RWPE1 (cell line): ENCODE data around the gene SEMA6D.

Source experiments
- CTCF ChIA-PET: fragments of 350-600 bp; sonication (Branson Sonifier 250); formaldehyde crosslinking; extraction: SDS; loops from one replicate; lab custom pipeline; 2021; lab: Yijun Ruan, JAX
- POLR2A ChIA-PET: fragments of 400-600 bp; formaldehyde crosslinking; extraction: SDS; loops from one replicate; lab custom pipeline; 2020; ENCODE audit warnings: antibody characterized with exemption; ENCODE audit not compliant: low non-redundant PET; lab: Yijun Ruan, JAX
- DNase-seq: peaks from one replicate; pipeline ENCODE4 v3.0.0; 2012; ENCODE audit warnings: low spot score
- H3K27ac ChIP-seq: fragments of 450-650 bp; 2 replicates; pipeline ENCODE4 v1.5.1; 2017
- CTCF ChIP-seq: fragments of 450-650 bp; conservative IDR thresholded peaks from 2 replicates; pipeline ENCODE4 v1.5.1; 2017; ENCODE audit warnings: low read depth, mild to moderate bottlenecking

The SEMA6D gene

GRCh38 chr15:47750740-47751262 is 33.5 kb downstream of the SEMA6D start:
- ChIA-PET POLR2A (no interaction called here), CTCF (no interaction called here)
- no peak for TF ChIP-seq CTCF
- no peak for DNase-seq
- peak overlapping the region; percentile 71 for H3K27ac ChIP-seq

DNA sequence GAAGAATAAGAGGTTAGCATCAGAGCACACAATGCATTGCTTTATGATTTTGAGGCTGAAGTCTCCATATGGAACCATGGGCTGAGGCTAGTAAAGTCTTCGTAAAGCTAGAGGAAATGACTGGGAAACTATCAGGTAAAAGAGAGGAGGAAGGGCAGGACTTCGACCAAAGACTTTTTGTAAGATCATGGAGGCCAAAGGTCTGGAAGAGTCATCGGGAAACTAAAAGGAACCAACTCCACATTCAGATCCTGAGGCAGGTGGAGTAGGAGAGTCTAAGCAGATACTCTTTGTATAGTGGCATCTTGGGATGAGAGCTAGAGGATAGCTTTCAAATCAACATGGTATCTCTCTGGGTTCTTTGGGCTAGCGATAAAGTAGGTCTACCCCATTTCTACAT is 36.3 kb downstream of the SEMA6D start:
- POLR2A ChIA-PET = no interaction called here
- TF ChIP-seq CTCF = no peak
- CTCF ChIA-PET = no interaction called here

DNA sequence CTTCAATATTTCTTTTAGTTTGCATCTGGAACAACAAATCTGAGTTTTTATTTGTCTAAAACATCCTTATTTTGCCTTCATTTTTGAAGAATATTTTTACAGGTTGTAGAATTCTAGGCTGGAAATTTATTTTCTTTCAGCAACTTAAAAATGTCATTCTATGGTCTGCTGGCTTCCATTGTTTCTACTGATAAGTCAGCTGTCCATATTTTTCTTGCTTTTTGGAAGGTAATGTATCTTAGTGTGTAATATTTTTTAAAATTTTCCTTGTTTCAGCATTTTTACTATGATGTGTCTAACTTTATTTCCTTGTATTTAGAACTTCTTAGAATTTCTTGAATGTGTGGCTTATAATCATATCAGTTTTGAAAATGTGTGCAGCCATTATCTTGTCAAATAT is 37.0 kb downstream of the SEMA6D start:
- ChIA-PET CTCF (interaction anchor here (0.6 kb wide), 1 partner anchor 9 kb away, joined by 3 read pairs; no protein-coding TSS in a partner anchor), POLR2A (no interaction called here)
- no peak for TF ChIP-seq CTCF
- no peak overlapping the region for H3K27ac ChIP-seq
- DNase-seq = no peak

More for the DNA sequence above, 36.3 kb downstream of the SEMA6D start:
- H3K27ac ChIP-seq = no peak overlapping the region
- DNase-seq = no peak

GRCh38 chr15:47755941-47756340 is 38.6 kb downstream of the SEMA6D start:
- ChIA-PET CTCF (interaction anchor here (0.6 kb wide), 2 partner anchors 1469 to 1484 kb away, joined by 6 to 7 read pairs; no protein-coding TSS in a partner anchor), POLR2A (no interaction called here)

DNA sequence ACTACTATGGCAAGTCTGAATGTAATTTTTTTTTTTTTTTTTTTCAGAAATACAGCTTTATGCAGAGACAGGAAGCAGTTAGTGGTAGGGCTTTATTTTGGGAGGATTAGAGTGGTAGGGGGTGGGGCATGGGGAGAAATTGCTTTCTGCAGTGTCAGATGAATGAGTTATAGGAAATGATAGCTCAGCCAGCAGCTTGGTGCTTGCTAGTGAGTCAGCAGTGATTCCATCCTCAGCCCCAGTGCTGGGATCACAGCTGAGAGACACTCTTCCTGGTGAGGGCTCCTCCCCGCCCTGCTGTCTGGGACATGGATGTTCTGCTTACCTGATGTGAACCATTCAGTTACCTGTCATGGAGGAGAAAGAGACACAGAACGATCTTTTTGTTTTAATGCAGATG is 39.6 kb downstream of the SEMA6D start:
- DNase-seq = peak; percentile 92
- ChIA-PET CTCF (no interaction called here), POLR2A (no interaction called here)
- no peak for TF ChIP-seq CTCF
- H3K27ac ChIP-seq = peak overlapping the region; percentile 55

More at GRCh38 chr15:47755941-47756340, 38.6 kb downstream of the SEMA6D start:
- H3K27ac ChIP-seq = no peak overlapping the region
- DNase-seq = no peak
- no peak for TF ChIP-seq CTCF

DNA sequence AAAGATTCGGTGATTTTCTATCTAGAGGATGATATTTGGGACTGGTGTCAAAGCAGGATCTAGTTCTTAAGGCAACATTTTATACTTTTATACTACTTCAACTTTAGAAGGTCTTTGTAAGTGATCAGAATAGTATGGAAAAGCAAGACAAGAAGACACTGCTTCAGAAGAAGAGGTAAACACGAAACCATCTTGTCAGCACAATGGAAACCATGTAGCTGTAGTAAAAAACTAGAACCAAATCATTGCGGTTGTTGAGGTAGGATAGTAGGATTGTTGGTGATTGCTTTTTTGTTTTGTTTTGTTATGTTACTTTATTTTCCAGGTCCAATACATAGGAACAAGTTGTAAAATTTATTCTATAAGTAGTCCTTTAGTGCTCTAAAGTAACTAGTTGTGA is 40.0 kb downstream of the SEMA6D start:
- no peak for TF ChIP-seq CTCF
- ChIA-PET CTCF (no interaction called here), POLR2A (no interaction called here)
- no peak for DNase-seq
- H3K27ac ChIP-seq = peak overlapping the region; percentile 55
